NB4 (cell line): ENCODE results near the gene PDE3A.

ENCODE experiments used
- POLR2A ChIP-seq: IDR thresholded peaks from 2 replicates; pipeline ENCODE4 v1.6.1; 2011; ENCODE audit warnings: mild to moderate bottlenecking; ENCODE audit not compliant: insufficient read length; ENCODE audit errors: extremely low read depth
- TF ChIP-seq, protein P1 (sequence below): IDR thresholded peaks from one replicate; pipeline ENCODE4 v1.5.1; 2012; ENCODE audit warnings: low read depth, low read length

- no peak for TF ChIP-seq POLR2A
- TF ChIP-seq, protein P1, sequence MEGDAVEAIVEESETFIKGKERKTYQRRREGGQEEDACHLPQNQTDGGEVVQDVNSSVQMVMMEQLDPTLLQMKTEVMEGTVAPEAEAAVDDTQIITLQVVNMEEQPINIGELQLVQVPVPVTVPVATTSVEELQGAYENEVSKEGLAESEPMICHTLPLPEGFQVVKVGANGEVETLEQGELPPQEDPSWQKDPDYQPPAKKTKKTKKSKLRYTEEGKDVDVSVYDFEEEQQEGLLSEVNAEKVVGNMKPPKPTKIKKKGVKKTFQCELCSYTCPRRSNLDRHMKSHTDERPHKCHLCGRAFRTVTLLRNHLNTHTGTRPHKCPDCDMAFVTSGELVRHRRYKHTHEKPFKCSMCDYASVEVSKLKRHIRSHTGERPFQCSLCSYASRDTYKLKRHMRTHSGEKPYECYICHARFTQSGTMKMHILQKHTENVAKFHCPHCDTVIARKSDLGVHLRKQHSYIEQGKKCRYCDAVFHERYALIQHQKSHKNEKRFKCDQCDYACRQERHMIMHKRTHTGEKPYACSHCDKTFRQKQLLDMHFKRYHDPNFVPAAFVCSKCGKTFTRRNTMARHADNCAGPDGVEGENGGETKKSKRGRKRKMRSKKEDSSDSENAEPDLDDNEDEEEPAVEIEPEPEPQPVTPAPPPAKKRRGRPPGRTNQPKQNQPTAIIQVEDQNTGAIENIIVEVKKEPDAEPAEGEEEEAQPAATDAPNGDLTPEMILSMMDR, result no peak
Measured at GRCh38 chr12:20477672-20478071, 109.3 kb downstream of the PDE3A start.
